Gastrocnemius medialis (tissue), 4 donors: ENCODE results near the gene KRT80. TPM values are rescaled to one million over a fixed set of nuclear protein-coding genes. Genes with fewer than 3 reads are reported as not detected.

Source experiments
- ATAC-seq, 2 donors: fragments of 150-250 bp; one replicate each; pipeline ENCODE4 v1.9.1; 2016
- DNase-seq, 2 donors: peaks; one replicate each; pipeline ENCODE4 v3.0.0-alpha.2; 2019
- H3K27ac ChIP-seq, 4 donors: fragments of 200-600 bp; sonication (generic); 1 replicate in 1 of 4; 2 replicates in 3 of 4; pipeline ENCODE4 v1.5.1; 2016 to 2018; ENCODE audit warnings: mild to moderate bottlenecking in 2 of 4, moderate library complexity in 1 of 4
- H3K27me3 ChIP-seq, 3 donors: fragments of 200-600 bp; sonication (generic) in 2 of 3; 1 replicate in 1 of 3; 2 replicates in 2 of 3; pipeline versions ENCODE4 v1.5.1 to v1.6.0; 2016 to 2019; ENCODE audit warnings: mild to moderate bottlenecking in 1 of 3, moderate library complexity in 1 of 3
- H3K36me3 ChIP-seq, 2 donors: fragments of 200-600 bp; sonication (generic) in 1 of 2; one replicate each; pipeline ENCODE4 v1.5.1; 2017 to 2018
- H3K4me1 ChIP-seq, 2 donors: fragments of 200-600 bp; sonication (generic) in 1 of 2; one replicate each; pipeline ENCODE4 v1.5.1; 2016 to 2017; ENCODE audit warnings: mild to moderate bottlenecking in 2 of 2
- H3K4me3 ChIP-seq, 4 donors: fragments of 200-600 bp; sonication (generic) in 3 of 4; 1 replicate in 1 of 4; 2 replicates in 3 of 4; pipeline ENCODE4 v1.5.1; 2016 to 2019; ENCODE audit warnings: mild to moderate bottlenecking in 2 of 4
- H3K9me3 ChIP-seq, 3 donors: fragments of 200-600 bp; sonication (generic) in 2 of 3; 1 replicate in 1 of 3; 2 replicates in 2 of 3; pipeline ENCODE4 v1.5.1; 2016 to 2019
- POLR2A ChIP-seq, 2 donors: fragments of 450-650 bp; IDR thresholded peaks; one replicate each; pipeline ENCODE4 v1.6.1; 2017; ENCODE audit warnings: antibody characterized with exemption in 2 of 2, mild to moderate bottlenecking in 2 of 2, moderate library complexity in 2 of 2
- in situ Hi-C, 4 donors: fragments of 200-750 bp; cut with MboI; loops; one replicate each; pipeline versions ENCODE4 v1.15.0 to v1.8.0; 2017; ENCODE audit warnings: low sequenced_read_pairs in 4 of 4
- intact Hi-C: fragments of 100-400 bp; cut with DNase I; formaldehyde crosslinking; loops from one replicate; pipeline ENCODE4 v1.15.1; 2023; ENCODE audit warnings: low total_unique reads
- total RNA-seq, 4 donors: library from RNA; depleted of rRNA; stranded (reverse); fragments of >200 nt; gene quantifications; one replicate each; pipeline versions ENCODE4 v1.1.0 to v1.2.3, GENCODE V29; 2016
- TF ChIP-seq, protein P1 (sequence below), 5 experiments: fragments of 450-650 bp in 3 of 5; fragments of 200-600 bp in 2 of 5; sonication (generic) in 2 of 5; IDR thresholded peaks in 4 of 5; conservative IDR thresholded peaks in 1 of 5; 1 replicate in 4 of 5; 2 replicates in 1 of 5; pipeline ENCODE4 v1.5.1; 2016 to 2019; ENCODE audit warnings: antibody characterized with exemption in 5 of 5, mild to moderate bottlenecking in 3 of 5, moderate library complexity in 3 of 5

The KRT80 gene
- total RNA-seq, 4 donors from 2014 or later: 0.13 to 0.26 TPM; not detected in 2

DNA sequence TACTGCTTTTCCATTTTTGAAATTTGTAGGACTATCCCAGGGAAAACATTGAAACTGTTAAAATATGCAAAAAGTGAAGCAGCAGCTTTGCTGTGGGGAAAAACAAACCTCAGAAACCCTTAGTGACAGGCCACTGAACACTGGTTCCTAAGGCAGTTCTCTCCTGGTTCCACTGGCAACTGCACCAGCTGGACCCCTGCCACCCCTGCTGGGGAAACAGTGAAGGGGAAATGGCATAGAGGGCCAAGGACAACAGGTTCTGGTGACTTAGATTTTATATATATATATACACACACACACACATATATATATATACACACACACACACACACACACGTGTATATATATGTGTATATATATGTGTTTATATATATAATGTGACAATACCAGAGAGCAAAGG, 25.0 kb upstream of the KRT80 start:
- in situ Hi-C loops: no loop called here
- TF ChIP-seq, protein P1, sequence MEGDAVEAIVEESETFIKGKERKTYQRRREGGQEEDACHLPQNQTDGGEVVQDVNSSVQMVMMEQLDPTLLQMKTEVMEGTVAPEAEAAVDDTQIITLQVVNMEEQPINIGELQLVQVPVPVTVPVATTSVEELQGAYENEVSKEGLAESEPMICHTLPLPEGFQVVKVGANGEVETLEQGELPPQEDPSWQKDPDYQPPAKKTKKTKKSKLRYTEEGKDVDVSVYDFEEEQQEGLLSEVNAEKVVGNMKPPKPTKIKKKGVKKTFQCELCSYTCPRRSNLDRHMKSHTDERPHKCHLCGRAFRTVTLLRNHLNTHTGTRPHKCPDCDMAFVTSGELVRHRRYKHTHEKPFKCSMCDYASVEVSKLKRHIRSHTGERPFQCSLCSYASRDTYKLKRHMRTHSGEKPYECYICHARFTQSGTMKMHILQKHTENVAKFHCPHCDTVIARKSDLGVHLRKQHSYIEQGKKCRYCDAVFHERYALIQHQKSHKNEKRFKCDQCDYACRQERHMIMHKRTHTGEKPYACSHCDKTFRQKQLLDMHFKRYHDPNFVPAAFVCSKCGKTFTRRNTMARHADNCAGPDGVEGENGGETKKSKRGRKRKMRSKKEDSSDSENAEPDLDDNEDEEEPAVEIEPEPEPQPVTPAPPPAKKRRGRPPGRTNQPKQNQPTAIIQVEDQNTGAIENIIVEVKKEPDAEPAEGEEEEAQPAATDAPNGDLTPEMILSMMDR (IDR thresholded peaks at IDR 0.05 in 4 of 5, conservative IDR thresholded peaks at IDR 0.05 in 1 of 5): no peak
- no peak for TF ChIP-seq POLR2A (IDR thresholded peaks at IDR 0.05)
- Histone ChIP-seq H3K4me3 (no peak overlapping the region), H3K27ac (no peak overlapping the region), H3K9me3 (no peaks in the 10 kb centered on the region), H3K36me3 (no peaks in the 10 kb centered on the region), H3K27me3 (no peaks in the 10 kb centered on the region), H3K4me1 (peaks cover 6 to 15% of the 10 kb centered on the region in 2 donors)
- ATAC-seq (no peak), DNase-seq (peak in 1 of 2 donors; percentile 34)
- intact Hi-C loops: no loop called here

DNA sequence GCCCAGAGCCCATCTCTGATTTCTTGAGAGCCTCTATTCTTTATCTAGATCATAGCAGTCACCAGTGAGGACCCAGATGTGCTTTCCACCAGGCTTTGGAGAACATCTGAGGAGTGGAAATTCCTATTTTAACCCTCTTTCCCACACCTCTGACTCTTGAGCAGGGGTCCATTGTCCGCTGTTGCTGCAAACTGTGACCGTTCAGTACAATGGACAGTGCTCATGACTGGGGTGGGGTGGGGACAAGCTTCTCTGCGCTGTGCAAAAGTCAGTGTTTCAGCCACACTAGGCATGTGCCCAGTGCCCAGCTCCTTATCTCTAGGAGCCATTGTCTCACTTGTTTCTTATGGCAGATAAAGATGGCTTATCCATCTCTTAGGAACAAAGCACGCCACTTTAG, 24.3 kb upstream of the KRT80 start:
- TF ChIP-seq, protein P1 (IDR thresholded peaks at IDR 0.05 in 4 of 5, conservative IDR thresholded peaks at IDR 0.05 in 1 of 5): no peak
- TF ChIP-seq POLR2A (IDR thresholded peaks at IDR 0.05): no peak
- peaks cover 6 to 15% of the 10 kb centered on the region in 2 donors for H3K4me1 ChIP-seq
- H3K27me3 ChIP-seq: no peaks in the 10 kb centered on the region
- no peaks in the 10 kb centered on the region for H3K9me3 ChIP-seq
- H3K27ac ChIP-seq: peak overlapping the region in 1 of 4 donors; percentile 43
- DNase-seq (peak in 1 of 2 donors; percentile 3), ATAC-seq (no peak)
- H3K4me3 ChIP-seq: no peak overlapping the region
- intact Hi-C loops (no loop called here), in situ Hi-C loops (no loop called here)
- H3K36me3 ChIP-seq: no peaks in the 10 kb centered on the region

DNA sequence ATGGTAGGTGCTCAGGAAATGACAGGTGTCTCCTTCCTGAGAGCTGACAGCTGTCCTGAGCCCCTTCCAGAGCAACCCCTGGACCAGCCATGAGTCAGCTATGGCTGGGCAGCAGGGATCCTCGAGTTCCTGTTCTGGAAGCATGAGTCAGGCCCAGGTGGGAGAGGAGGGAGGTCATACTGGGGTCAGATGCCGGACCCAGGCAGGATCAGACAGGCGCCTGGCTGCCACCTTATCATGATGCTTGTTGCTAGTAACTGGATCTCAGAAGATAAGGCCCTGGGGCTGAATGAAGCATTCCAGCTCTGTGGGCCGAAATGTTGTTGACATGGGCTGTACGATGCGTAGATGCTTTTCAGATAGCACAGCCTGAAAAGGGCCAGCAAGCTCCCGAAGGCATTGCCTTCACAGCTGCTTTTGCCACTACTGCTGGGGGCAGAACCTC, 23.8 kb upstream of the KRT80 start:
- no peaks in the 10 kb centered on the region for H3K36me3 ChIP-seq
- no peak overlapping the region for H3K4me3 ChIP-seq
- H3K4me1 ChIP-seq: peaks cover 6 to 15% of the 10 kb centered on the region in 2 donors
- peak overlapping the region in 1 of 4 donors; percentile 43 for H3K27ac ChIP-seq
- H3K27me3 ChIP-seq: no peaks in the 10 kb centered on the region
- in situ Hi-C loops: no loop called here
- ATAC-seq (peak; percentile 38 to 67), DNase-seq (peak in 1 of 2 donors; percentile 75)
- intact Hi-C loops: no loop called here
- no peak for TF ChIP-seq POLR2A (IDR thresholded peaks at IDR 0.05)
- TF ChIP-seq, protein P1 (IDR thresholded peaks at IDR 0.05 in 4 of 5, conservative IDR thresholded peaks at IDR 0.05 in 1 of 5): no peak
- H3K9me3 ChIP-seq: no peaks in the 10 kb centered on the region

DNA sequence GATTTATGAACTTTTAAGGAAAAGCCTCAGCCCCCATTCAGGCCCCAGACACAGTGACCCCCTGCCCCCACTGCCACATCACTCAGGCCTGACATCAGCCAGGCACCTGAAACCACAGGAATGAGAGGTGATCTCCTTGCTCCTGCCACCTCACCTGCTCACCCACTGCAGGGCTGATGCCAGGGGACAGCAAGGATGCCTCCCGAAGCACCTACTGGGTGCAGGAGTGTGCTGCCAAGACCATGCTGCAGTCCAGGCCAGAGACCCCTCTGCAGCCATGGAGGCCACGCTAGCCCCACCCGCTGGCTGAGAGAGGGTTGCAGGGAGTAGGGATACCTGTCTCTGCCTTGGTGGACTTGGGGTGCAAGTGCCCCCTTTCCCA, 22.6 kb upstream of the KRT80 start:
- peaks cover 6 to 15% of the 10 kb centered on the region in 2 donors for H3K4me1 ChIP-seq
- TF ChIP-seq, protein P1 (IDR thresholded peaks at IDR 0.05 in 4 of 5, conservative IDR thresholded peaks at IDR 0.05 in 1 of 5): no peak
- TF ChIP-seq POLR2A (IDR thresholded peaks at IDR 0.05): no peak
- H3K4me3 ChIP-seq: no peak overlapping the region
- intact Hi-C loops (no loop called here), in situ Hi-C loops (no loop called here)
- no peak overlapping the region for H3K27ac ChIP-seq
- H3K36me3 ChIP-seq: no peaks in the 10 kb centered on the region
- no peaks in the 10 kb centered on the region for H3K9me3 ChIP-seq
- no peaks in the 10 kb centered on the region for H3K27me3 ChIP-seq
- DNase-seq (peak in 1 of 2 donors; percentile 9), ATAC-seq (no peak)
